Cerebellar cortex (tissue), 1 donor: ENCODE data around the gene ATP2B2.
"Not testable (repeated sequence)": the region's sequence is repeated elsewhere in the genome, so short reads cannot be mapped to it uniquely, and the experiment has no call there.

Experiments
- DNase-seq: peaks from one replicate; pipeline ENCODE4 v3.0.0-alpha.2; 2015; ENCODE audit warnings: low spot score

Gene ATP2B2

DNA sequence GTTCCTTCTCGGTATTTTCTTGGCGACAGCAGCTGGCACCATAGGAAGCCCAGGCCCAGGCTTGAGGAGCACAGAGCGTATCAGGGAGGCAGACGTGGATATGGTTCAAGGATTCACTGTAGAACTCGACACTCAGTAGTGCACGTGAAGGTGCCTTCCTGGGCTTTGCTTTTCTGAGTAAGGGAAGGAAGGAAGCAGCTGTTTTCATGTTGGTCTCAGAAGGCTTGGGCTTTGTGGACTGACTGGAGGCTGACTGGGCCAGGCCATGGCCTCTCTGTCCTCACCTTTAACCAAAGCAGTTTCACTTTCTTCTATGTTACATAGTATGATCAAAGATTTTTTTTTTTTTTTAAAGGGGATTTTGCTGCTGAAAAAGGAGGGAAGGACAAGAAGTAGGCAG, 205.7 kb downstream of the ATP2B2 start:
- DNase-seq = no peak

DNA sequence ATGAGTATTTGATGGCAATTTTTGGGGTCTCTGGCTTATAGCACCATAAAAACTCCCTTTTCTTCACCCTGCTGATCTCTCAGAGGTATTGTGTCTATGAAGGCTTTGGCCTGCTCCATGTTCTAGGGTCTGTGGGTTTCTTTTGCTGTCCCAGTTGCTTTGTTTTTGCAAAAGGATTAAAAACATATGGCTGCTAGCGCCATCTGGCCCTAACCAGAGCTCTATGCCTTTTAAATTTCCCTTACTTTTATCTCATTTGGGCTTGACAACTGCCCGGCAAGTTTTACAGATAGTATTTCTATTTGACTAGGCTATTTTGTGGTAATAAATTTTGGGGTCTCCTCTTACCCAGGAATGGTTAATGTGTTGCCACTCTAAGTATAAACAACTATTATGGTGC, 206.2 kb downstream of the ATP2B2 start:
- no peak for DNase-seq

DNA sequence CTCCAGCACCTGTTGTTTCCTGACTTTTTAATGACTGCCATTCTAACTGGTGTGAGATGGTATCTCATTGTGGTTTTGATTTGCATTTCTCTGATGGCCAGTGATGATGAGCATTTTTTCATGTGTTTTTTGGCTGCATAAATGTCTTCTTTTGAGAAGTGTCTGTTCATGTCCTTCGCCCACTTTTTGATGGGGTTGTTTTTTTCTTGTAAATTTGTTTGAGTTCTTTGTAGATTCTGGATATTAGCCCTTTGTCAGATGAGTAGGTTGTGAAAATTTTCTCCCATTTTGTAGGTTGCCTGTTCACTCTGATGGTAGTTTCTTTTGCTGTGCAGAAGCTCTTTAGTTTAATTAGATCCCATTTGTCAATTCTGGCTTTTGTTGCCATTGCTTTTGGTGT, 207.3 kb downstream of the ATP2B2 start:
- DNase-seq = not testable (repeated sequence)

DNA sequence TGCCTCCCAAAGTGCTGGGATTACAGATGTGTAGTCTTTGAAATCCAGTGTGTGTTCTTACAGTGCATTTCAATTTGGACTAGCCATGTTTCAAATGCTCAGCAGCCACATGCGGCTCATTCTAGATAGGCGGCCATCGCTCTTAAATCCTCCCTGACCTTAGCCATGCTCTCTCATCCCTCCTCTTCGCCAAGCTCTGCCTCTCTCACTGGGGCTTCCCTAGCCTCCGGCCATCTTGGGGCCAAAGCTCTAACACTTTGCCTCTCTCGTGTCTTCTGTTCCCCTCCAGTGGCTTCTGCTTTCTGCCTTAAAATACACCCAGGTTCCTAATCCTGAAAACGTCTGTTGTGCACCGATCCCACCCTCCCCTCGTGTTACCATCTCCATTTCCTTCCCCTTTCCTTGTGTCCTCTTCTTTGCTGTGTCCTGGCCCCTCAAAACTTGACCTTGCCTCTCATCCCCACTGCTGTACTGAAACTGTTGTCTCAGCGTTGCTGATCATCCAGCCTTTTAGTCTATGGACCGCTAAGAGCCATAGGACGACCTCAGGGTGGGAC, 211.3 kb downstream of the ATP2B2 start:
- no peak for DNase-seq

DNA sequence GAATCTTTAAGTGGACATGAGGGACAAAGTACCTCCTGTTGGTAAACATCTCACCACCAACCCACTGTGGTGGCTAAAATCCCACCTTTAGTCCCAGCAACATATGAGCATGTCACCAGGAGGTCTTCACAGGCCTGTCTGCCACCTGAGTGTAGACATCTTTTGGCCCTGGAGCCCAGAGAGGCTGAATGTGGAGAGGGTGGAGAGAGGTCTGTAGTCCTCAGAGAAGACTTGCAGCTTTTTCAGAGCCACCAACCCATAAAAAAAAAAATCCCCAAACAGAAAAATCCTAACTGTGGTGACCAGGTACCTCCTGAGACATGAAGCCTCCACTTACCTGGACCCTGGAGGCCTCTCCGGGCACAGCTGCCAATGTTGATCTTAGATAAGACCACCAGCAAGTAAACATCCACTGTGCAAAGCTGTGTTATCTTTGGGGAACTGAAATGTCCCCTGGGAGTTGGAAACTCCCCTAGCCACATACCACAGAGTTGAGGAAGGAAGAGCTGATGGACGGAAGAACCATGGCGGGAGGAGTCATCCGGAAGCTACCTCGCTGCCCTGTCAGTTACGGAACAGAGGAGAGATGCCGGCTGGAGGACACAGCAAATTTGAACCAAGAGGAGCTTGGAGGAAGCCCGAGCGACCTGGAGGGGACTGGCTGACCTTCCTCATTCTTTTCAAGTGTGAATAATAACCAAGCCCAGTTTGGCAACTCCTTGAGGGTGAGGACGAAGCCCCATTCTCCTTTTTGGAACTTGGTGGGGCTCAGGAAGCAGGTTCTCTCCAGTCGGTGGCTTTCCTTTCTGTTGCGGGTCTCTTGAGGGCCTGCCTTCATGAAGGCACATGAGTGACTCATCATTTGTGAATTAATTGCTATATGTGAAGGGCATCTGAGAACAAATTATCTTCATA, 212.6 kb downstream of the ATP2B2 start, which contains the start of gene GHRL:
GHRL (minus strand) TSS at position 443 of the 915 bp plus-strand sequence. CDS start 2,767 bp downstream, outside the sequence.
- no peak for DNase-seq

DNA sequence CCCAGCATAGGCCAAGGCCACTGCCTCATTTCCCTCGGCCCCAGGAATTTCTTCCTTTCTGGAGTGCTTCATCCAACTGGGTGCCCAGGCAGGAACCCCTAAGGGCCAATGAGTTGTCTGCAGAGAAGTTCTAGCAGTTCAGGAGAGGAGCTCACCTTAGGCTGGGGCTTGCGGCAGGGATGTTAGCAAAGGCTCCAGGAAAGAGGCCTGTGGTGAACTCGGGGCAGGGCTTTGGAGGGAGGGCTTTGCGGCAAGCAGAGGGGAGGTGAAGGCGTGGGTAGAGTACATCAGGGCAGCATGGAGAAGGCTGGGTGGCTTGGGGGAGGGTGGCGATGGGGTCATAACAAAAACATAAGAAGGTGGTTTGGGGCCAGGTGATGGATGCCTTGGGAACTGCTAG, 213.7 kb downstream of the ATP2B2 start:
- DNase-seq = no peak

DNA sequence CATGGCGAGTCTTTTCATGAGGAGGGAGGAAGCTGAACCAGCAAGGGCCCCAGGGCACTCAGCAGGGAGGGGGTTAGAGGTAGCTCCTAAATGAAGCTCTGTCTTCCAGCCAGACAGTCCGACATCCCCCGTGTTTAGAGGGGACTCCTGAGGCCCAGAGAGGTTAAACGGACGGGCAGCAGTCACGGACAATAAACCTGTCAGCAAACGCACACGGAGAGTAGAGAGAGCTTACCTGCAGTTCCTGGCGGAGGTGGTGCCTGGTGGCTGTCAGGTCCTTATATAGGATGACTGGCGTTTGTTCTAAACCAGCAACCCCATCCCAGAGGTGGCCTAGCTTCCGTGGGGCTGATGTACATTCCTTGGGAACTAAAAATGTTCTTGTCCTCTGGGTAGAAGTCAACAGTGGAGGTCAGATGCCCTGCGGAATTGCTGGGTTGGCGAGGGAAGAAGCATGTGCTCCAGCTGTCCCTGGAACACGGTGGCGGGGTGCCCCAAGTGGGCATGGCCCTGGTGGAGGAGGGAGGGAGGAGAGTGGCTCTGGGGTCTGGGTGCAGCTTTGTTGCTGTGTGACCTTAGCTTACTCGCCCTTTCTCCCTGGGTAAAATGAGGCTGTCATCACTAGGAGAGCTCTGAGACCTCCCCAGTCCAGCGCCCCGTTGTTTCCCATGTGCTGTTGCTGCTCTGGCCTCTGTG, 214.8 kb downstream of the ATP2B2 start:
- DNase-seq = no peak

DNA sequence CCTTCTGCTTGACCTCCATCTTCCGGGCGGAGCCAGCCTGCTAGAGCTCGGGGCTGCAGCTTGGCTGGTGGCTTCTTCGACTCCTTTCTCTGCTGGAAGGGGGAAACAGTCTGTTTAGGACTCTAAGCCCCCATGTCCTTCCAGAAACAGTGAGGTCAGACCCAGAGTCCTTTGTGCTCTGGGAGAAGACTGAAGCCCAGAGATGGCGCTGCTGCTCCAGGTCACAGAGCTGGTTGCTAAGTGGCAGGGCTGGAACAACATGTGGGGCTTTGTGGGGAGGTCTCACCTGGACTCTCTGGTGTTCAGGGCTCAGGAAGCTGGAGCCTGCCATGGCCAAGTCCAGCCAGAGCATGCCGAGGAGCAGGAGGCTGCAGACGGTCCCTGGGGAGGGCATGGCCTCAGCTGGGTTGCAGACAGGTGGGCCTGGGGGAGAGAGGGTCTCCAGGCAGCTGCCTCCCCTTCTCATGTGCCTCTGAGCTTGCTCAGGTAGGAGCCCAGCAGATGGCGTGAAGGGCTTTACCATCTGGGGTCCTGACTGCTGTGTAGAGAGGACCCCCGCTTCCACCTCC, 215.5 kb downstream of the ATP2B2 start:
- DNase-seq = no peak

DNA sequence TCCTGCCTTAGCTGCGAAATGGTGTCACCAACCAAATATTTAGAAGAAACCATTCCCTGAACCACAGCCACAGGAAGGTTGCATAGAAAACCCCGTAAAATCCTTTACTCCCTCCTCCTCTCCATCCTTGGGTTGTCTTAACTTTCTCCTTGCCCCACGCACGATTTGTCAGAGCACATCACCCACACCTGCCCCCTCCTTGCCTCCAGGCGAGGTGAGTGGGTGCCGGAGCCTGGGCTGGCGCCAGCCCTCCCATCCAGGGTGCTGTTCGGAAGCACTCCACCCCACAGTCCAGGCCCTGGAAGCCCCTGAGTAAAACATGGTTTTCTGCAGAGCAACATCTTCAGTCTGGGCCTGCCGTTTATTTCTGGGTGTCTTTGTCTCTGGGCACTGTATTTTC, 216.3 kb downstream of the ATP2B2 start:
- no peak for DNase-seq

DNA sequence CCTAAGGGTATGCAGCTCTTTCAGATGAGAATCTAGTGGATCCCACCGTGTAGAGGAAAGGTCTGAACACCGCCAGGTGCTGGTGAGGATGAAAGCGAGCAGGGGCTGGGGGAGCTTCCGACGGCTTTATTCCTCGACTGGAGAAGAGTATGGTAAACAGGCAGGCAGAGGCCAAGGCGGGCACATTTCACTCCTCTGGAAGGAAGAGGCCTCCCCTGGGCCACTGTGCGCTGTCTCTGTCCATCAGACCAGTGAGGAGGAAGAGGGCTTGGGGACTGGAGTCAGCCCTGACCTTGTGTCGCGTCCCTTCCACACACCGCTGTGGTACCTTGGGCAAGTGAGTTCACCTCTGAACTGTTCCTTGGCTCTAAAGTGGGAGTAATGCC, 216.8 kb downstream of the ATP2B2 start:
- DNase-seq = no peak

DNA sequence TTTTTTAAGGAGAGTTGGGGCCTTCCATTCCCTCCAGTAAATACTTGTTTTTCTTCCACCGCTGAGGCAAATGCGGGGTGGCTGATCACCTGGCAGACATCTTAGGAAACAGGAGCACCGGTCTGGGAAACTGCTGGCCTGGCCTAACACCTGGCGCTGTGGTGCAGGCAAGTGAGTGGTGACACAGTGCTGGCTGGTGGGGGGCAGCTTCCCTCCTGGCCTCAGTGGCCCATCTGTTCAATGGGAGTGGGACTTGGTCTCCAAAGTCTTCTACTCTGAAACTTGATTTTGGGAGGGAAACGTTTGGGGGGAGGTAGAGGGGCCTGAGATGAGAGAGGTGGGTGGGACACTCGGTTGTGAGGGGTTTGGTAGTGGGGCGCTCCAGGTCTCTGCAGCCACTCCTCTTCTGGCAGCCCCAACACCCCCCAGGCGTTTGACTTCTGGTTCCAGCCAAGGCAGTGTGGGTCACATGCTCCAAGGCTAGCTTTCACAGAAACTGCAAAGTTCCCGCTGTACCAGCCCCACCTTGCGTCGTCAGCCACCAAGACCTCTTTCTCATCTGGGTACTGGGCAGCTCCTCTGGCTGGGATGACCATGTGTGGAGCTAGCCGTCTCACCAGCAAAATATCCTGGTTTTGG, 217.3 kb downstream of the ATP2B2 start:
- no peak for DNase-seq

DNA sequence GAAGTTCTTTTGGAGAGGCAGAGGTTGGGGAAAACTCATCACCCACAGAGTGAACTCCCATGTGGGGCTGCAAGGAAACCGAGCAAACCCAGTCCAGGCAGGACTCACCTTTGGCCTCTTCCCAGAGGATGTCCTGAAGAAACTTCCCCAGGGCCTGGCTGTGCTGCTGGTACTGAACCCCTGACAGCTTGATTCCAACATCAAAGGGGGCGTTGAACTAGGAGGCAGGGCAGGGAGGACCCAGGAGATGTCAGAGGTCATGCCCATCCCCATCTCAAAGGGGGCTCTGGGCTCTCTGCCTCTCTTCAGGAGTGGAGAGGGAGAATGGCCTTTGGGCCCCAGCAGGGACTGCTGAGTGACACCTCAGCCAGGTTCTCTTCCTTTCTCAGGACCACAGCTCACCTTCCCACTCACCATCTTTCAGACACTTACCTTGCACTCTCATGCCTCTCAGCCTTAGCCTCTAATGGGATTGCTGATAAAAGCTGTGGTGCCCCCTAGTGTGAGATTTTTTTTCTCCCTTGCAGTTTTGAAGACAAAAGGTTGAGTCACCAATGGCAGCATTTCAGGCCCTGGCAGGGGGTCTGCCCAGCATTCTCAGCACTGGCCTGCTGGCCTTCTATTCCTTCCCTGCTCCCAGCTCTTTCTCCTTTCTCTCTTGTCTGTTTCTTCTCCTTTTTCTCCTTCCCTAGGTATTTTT, 218.6 kb downstream of the ATP2B2 start:
- DNase-seq = peak; percentile 92

DNA sequence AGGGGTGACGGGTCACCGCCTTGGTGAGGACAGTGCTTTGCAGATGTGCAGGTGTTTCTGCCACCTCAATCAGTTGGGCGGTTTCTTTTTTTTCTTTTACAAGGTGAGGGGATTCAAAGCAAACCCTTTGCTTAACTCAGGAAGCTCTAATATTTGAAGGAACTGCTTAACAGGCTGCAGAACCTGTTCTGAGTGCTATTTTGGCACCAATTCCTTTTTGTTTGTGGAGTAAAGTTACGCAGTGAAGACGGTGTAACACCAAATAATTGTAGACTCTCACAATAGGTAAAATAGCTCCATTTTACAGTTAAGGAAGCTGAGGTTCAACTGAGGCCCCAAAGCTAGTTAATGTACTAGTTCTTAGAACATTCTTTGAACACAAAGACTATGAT, 219.3 kb downstream of the ATP2B2 start:
- DNase-seq = no peak

DNA sequence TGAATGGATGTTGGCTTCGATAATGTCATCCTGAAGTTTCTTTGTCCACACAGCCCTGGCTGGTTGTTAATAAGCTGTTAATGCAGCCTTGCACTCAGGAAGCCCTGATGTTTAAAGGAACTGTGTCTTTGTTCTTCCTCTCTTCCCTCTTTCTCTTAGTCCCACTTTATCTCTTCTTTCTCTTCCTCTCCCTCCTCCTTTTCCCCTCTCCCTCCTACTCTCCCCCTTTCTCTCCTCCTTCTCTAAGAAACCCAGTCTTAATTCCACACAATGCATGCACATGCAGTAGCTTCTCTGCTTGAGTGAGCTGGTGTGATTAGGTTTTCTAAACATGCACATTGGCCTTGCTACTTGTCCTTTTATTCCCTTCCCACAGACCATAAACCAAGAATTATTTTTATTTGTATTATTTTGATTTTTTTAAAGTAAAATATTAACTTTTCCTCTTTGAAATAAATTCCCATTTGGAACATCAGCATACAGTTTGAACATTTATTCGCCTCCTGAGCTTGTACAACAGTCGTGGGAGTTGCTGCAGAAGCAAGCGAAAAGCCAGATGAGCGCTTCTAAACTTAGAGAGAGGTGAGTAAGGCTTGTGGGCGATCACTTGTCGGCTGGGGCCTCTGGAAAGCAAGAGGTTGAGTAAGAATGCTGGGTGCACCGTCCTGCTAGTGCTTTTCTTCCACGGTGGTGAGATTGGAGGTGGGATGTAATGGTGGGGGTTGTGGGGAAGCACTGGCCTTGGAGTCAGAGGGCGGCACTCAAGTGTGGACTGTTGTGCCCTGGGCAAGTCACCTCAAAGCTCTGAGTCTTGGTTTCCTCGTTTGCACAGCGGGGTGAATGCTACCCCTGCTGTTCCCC, 219.9 kb downstream of the ATP2B2 start:
- DNase-seq = no peak

DNA sequence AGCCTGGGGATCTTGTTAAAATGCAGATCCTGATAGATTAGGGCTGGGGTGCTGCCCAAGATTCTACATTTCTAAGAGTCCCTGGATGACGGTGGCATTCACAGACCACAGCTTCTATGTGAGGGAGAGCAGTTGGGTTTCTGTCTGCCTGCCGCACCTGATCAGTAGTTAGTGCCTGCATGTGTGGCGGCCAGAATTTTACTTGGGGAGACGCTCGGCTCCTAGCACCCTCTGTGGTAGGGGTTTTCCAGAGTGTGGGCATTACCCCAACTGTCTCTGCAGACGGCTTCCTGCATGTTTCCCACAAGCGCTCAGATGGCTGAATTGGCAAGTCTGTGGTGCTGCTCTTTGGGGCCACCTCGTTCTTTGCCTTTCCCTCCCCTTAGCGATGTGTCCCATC, 220.9 kb downstream of the ATP2B2 start:
- no peak for DNase-seq

DNA sequence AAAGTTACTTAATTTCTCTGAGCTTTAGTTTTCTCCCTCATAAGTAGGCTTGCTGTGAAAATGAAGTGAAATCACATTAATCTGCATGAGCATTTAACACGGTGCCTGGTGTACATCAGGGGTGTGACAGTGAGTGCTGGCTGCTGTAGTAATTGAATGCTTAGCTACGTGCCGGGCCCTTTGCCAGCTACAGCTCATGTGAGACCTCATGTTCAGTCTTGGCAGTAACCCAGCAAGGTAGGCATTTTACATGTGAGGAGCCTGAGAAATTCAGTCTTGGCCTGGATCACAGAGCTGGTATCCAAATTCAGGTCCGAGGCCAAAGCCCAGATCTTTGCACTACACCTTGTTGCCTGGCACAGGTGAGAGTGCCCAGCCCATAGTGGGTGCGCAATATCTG, 221.7 kb downstream of the ATP2B2 start:
- peak; percentile 30 for DNase-seq

DNA sequence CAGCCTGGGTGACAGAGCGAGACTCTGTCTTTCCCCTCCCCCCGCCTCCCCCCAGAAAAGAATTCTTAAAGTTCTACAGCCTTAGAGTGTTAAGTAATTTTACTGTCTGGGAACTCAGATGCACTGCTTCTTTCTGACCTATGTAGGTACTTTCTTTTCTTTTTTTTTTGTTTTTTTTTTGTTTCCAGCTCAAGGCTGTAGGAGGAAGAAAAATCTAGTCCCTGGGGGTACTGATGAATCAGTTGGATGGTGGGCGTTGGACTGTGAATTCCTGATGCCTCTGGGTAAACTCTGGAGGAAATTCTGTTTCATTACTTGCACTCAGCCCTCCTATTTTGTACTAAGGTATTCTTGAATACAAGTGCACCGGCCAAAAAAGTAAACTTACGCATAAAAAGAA, 223.4 kb downstream of the ATP2B2 start:
- DNase-seq = no peak

DNA sequence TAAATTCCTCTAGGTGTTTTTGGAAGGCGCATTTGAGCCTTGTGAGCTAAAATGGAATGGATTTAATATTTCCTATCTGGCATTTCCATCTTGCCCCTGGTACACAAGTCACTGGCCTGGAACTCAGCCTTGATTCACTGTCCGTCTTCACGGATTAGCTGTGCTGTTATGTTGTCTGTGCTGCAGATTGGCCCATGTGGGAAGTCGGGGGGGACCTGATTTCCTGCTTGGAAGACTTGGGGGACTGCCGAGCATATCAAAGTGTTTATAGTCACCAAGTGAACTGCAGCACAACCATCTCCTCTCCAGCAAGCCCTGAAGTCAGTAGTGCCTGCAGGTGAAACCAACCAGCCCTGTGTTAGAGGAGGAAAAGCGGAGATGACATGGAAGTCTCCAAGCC, 224.8 kb downstream of the ATP2B2 start:
- no peak for DNase-seq

DNA sequence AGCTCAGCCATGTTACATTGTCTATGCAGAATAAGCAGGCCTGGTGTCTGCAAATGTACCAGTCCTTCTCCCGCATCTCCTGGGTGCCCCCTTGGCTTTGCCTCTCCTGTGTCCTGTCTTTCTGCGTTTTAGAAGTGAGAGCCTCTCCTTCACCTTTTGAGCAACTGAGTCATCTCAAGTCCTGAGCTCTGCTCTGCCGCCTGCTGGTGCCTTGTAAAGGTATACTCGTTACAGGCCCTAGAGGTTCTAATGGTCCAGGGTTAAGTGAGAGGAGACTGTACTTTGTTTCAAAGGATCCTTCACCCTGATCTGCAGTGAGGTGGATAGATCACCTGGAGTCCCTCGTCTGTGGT, 225.2 kb downstream of the ATP2B2 start:
- DNase-seq = no peak

DNA sequence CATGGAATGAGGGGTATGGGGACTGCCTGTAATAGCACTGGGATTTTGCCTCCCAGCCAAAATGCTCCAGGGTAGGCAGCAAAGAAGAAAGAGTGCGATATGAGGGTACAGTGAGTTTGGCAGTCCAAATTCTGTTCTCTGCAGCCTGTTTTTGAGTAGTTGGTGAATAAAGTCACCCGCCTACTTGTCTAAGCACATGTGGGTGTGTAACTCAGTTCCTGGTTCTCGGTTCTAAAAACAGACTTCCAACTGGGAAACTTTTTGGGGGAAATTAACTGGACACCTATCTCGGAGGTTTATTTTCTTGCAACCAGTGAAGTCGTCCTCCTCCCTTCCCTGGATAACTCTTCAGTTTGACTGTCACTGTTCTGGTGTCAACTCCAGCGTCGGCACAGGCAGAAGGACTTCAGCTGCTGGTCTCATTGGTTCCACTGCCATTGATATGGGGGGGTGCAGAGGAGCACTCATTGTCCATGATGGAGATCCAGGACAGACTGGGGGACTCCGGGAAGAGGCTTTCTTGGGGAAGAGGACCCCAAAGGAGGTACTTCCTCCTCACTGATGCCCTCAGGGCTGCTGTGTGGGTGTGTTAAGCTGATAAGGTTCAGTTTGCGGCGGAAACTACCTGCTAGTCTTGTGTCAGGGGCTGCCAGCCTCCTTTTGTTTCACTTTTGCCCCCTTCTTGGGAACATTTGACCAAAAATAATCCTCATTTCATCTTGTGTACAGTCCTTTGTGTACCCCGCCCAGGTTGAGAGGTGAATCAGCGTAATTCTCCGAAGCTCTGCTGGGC, 225.8 kb downstream of the ATP2B2 start:
- no peak for DNase-seq
